Neural progenitor cell (in vitro differentiated cells): ENCODE data around the gene MARCHF2.

ENCODE experiments used
- CTCF ChIP-seq: fragments of 200-600 bp; sonication (generic); IDR thresholded peaks from 2 replicates; pipeline ENCODE4 v1.5.1; 2017; ENCODE audit warnings: antibody characterized with exemption, mild to moderate bottlenecking
- EZH2 ChIP-seq: fragments of 200-600 bp; sonication (generic); IDR thresholded peaks from 2 replicates; pipeline ENCODE4 v1.6.1; 2017; ENCODE audit warnings: antibody characterized with exemption, mild to moderate bottlenecking, moderate library complexity

GRCh38 chr19:8459095-8459494 is 46.0 kb downstream of the MARCHF2 start:
- TF ChIP-seq CTCF = no peak
- TF ChIP-seq EZH2 = no peak
